HG02840 (cell line): Measurements from ENCODE around the gene RUFY2.
"Not testable (repeated sequence)": the region's sequence is repeated elsewhere in the genome, so short reads cannot be mapped to it uniquely, and the experiment has no call there.

Source experiments
- ATAC-seq: cut with Tn5 transposase; IDR thresholded peaks from one replicate; pipeline ENCODE4 v1.9.1; 2021; ENCODE audit warnings: mild to moderate bottlenecking, moderate library complexity, moderate number of reproducible peaks; ENCODE audit not compliant: unreplicated experiment, low FRiP score

The RUFY2 gene

GRCh38 chr10:68406815-68407548, at the start of gene RUFY2:
TSS of gene RUFY2 (minus strand) at chr10:68407277. CDS start at chr10:68407189, 88 bp downstream.
- ATAC-seq = peak; percentile 92

- ATAC-seq = not testable (repeated sequence)
Measured at GRCh38 chr10:68449698-68450097, 42.6 kb upstream of the RUFY2 start.

GRCh38 chr10:68446179-68446578, 39.1 kb upstream of the RUFY2 start:
- ATAC-seq = no peak

- no peak for ATAC-seq
Measured at GRCh38 chr10:68442971-68443370, 35.9 kb upstream of the RUFY2 start.

- ATAC-seq = no peak
Measured at GRCh38 chr10:68440898-68441297, 33.8 kb upstream of the RUFY2 start.

- no peak for ATAC-seq
Measured at GRCh38 chr10:68435803-68436202, 28.7 kb upstream of the RUFY2 start.

GRCh38 chr10:68434657-68435056, 27.6 kb upstream of the RUFY2 start:
- ATAC-seq = no peak

GRCh38 chr10:68428396-68429104, 21.5 kb upstream of the RUFY2 start:
- ATAC-seq = no peak

GRCh38 chr10:68424454-68425014, 17.5 kb upstream of the RUFY2 start:
- ATAC-seq = no peak

- no peak for ATAC-seq
Measured at GRCh38 chr10:68423522-68423921, 16.4 kb upstream of the RUFY2 start.

- no peak for ATAC-seq
Measured at GRCh38 chr10:68419376-68419775, 12.3 kb upstream of the RUFY2 start.

- no peak for ATAC-seq
Measured at GRCh38 chr10:68408898-68409518, 1.9 kb upstream of the RUFY2 start.

- ATAC-seq = peak; percentile 31
Measured at GRCh38 chr10:68406111-68406814, 814 bp downstream of the RUFY2 start.

- no peak for ATAC-seq
Measured at GRCh38 chr10:68403701-68404100, 3.4 kb downstream of the RUFY2 start.

- no peak for ATAC-seq
Measured at GRCh38 chr10:68402276-68402675, 4.8 kb downstream of the RUFY2 start.

GRCh38 chr10:68397005-68397404, 10.1 kb downstream of the RUFY2 start:
- ATAC-seq = no peak

GRCh38 chr10:68385740-68386139, 21.3 kb downstream of the RUFY2 start:
- no peak for ATAC-seq

GRCh38 chr10:68371604-68372003, 35.5 kb downstream of the RUFY2 start:
- no peak for ATAC-seq

- ATAC-seq = no peak
Measured at GRCh38 chr10:68367121-68367520, 40.0 kb downstream of the RUFY2 start.

GRCh38 chr10:68366600-68366999, 40.5 kb downstream of the RUFY2 start:
- ATAC-seq = no peak

GRCh38 chr10:68365611-68366010, 41.5 kb downstream of the RUFY2 start:
- no peak for ATAC-seq
